ENCODE results near the gene ZNF502.

DNA sequence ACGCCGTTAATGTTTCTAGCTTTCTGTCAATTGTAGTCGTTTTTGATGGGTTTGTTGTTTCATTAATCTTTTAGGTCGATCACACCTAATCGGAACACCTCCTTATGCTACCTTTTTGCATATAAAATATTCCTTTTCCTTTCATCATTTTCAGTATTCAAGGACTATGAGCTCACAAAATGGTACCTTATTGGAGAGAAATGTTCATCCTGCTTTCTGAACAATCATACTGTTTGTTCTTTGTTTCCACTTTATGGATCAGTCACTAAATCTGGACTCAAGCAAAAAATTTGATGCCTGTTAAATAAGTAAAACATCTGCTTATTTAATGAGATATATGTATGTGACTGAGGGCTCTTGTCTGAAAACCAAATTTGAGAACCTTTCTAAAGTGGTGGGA lies 50.2 kb downstream of the ZNF502 start:
- TF ChIP-seq, protein P1, sequence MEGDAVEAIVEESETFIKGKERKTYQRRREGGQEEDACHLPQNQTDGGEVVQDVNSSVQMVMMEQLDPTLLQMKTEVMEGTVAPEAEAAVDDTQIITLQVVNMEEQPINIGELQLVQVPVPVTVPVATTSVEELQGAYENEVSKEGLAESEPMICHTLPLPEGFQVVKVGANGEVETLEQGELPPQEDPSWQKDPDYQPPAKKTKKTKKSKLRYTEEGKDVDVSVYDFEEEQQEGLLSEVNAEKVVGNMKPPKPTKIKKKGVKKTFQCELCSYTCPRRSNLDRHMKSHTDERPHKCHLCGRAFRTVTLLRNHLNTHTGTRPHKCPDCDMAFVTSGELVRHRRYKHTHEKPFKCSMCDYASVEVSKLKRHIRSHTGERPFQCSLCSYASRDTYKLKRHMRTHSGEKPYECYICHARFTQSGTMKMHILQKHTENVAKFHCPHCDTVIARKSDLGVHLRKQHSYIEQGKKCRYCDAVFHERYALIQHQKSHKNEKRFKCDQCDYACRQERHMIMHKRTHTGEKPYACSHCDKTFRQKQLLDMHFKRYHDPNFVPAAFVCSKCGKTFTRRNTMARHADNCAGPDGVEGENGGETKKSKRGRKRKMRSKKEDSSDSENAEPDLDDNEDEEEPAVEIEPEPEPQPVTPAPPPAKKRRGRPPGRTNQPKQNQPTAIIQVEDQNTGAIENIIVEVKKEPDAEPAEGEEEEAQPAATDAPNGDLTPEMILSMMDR (conservative IDR thresholded peaks at IDR 0.05): no peak
- TF ChIP-seq EZH2 (IDR thresholded peaks at IDR 0.05; ENCODE audit: low read depth): no peak
